K562 (cell line): ENCODE results near the gene NUP43. TPM values are rescaled to one million over a fixed set of nuclear protein-coding genes. Genes with fewer than 3 reads are reported as not detected.

Experiments
- ATAC-seq: fragments of 200-7000 bp; cut with Tn5 transposase; 3 replicates; pipeline ENCODE4 v1.9.1; 2020; ENCODE audit warnings: moderate library complexity
- BruUV-seq: library from RNA; stranded (reverse); fragments of 400-500 nt; replicated peaks from 2 replicates; lab custom pipeline; 2021; lab: Mats Ljungman, UMichigan
- CTCF ChIA-PET: fragments of 300-600 bp; formaldehyde crosslinking; extraction: SDS; loops from one replicate; lab custom pipeline; 2021; ENCODE audit warnings: low intra/inter-chr PET ratio; lab: Yijun Ruan, JAX
- POLR2A ChIA-PET: fragments of 300-600, 350-650 bp; sonication (Branson Sonifier 250); formaldehyde crosslinking; extraction: SDS; loops from one replicate; lab custom pipeline; 2021; ENCODE audit warnings: antibody characterized with exemption, inconsistent platforms; lab: Yijun Ruan, JAX
- DNase-seq, 4 experiments: peaks; one replicate each; pipeline versions ENCODE4 v3.0.0 to v3.0.0-alpha.2; 2011 to 2018; ENCODE audit warnings: low spot score in 3 of 4, mixed read lengths in 3 of 4; ENCODE audit errors: extremely low read depth in 1 of 4
- FAIRE-seq: peaks from 2 replicates; lab custom pipeline; 2011; peaks lifted over from hg19 to GRCh38; lab: Jason Lieb, UNC
- H2AFZ ChIP-seq: 2 replicates; pipeline ENCODE4 v1.6.0; 2011; ENCODE audit warnings: low read depth, low read length, control low read depth, inconsistent platforms
- H3K27ac ChIP-seq: fragments of 200-600 bp; 3 replicates; pipeline ENCODE4 v1.8.0; 2011; ENCODE audit warnings: low read depth, mild to moderate bottlenecking, control low read depth, inconsistent platforms, low read length, moderate library complexity, mixed read lengths; ENCODE audit errors: extremely low read depth
- H3K27me3 ChIP-seq, 2 experiments: fragments of 300-600 bp in 1 of 2; 2 replicates in 1 of 2; 3 replicates in 1 of 2; pipeline versions ENCODE4 v1.6.0 to v1.8.0; 2011; ENCODE audit warnings: inconsistent platforms in 2 of 2, low read length in 2 of 2, mild to moderate bottlenecking in 1 of 2, mixed read lengths in 1 of 2, moderate library complexity in 1 of 2; ENCODE audit not compliant: control insufficient read depth in 2 of 2, insufficient read depth in 2 of 2
- H3K36me3 ChIP-seq: fragments of 300-600 bp; 3 replicates; pipeline ENCODE4 v1.8.0; 2011; ENCODE audit warnings: mild to moderate bottlenecking, low read length, inconsistent platforms; ENCODE audit not compliant: control insufficient read depth, insufficient read depth
- H3K4me1 ChIP-seq, 2 experiments: fragments of 200-600 bp in 1 of 2; replicated peaks in 1 of 2; 2 replicates in 1 of 2; 3 replicates in 1 of 2; pipeline versions ENCODE4 v1.5.1 to v1.8.0; 2011; ENCODE audit warnings: inconsistent platforms in 2 of 2, low read length in 2 of 2, mild to moderate bottlenecking in 1 of 2, mixed read lengths in 1 of 2, moderate library complexity in 1 of 2; ENCODE audit not compliant: control insufficient read depth in 2 of 2, insufficient read depth in 2 of 2
- H3K4me2 ChIP-seq: 2 replicates; pipeline ENCODE4 v1.6.1; 2011; ENCODE audit warnings: low read length, control low read depth, inconsistent platforms, mixed read lengths; ENCODE audit not compliant: insufficient read depth
- H3K4me3 ChIP-seq: fragments of 200-600 bp; sonication (generic), shearing (Covaris generic); 2 replicates; pipeline ENCODE4 v1.5.1; 2016; ENCODE audit warnings: control low read depth, inconsistent platforms
- H3K79me2 ChIP-seq: fragments of 200-600 bp; 3 replicates; pipeline ENCODE4 v1.8.0; 2011; ENCODE audit warnings: low read length, inconsistent platforms; ENCODE audit not compliant: control insufficient read depth, insufficient read depth
- H3K9ac ChIP-seq, 2 experiments: 2 replicates each; pipeline versions ENCODE4 v1.6.0 to v1.6.1; 2011; ENCODE audit warnings: low read depth in 2 of 2, low read length in 2 of 2, control low read depth in 1 of 2, inconsistent platforms in 1 of 2, mild to moderate bottlenecking in 1 of 2, mixed read lengths in 1 of 2; ENCODE audit not compliant: insufficient read depth in 1 of 2
- H3K9me1 ChIP-seq: one replicate; pipeline ENCODE4 v1.6.0; 2011; ENCODE audit warnings: inconsistent platforms, mild to moderate bottlenecking, low read length, moderate library complexity; ENCODE audit not compliant: control insufficient read depth, insufficient read depth
- H3K9me3 ChIP-seq: replicated peaks from 2 replicates; pipeline ENCODE4 v1.5.1; 2011; ENCODE audit warnings: low read depth, low read length, inconsistent platforms; ENCODE audit not compliant: control insufficient read depth, insufficient read depth
- H4K20me1 ChIP-seq: replicated peaks from 2 replicates; pipeline ENCODE4 v1.6.1; 2011; ENCODE audit warnings: low read length, inconsistent platforms, mixed read lengths; ENCODE audit not compliant: control insufficient read depth, insufficient read depth
- ILF3 ChIP-seq: fragments of 450-650 bp; IDR thresholded peaks from 2 replicates; pipeline ENCODE4 v1.6.1; 2018; ENCODE audit warnings: antibody characterized with exemption, mild to moderate bottlenecking, moderate library complexity, borderline replicate concordance
- JUN ChIP-seq, 2 experiments: sonication (generic) in 1 of 2; formaldehyde crosslinking in 1 of 2; IDR thresholded peaks; 2 replicates each; pipeline versions ENCODE4 v1.6.1 to v1.8.0; 2012 to 2022; ENCODE audit warnings: borderline replicate concordance in 2 of 2, mild to moderate bottlenecking in 2 of 2, improper control_type of control experiment in 1 of 2, low read depth in 1 of 2, low read length in 1 of 2, missing genetic modification reagents in 1 of 2
- MYBL2 ChIP-seq, 2 experiments: fragments of 450-650 bp in 1 of 2; sonication (generic) in 1 of 2; formaldehyde crosslinking in 1 of 2; IDR thresholded peaks; 2 replicates each; pipeline versions ENCODE4 v1.6.1 to v1.8.1; 2017 to 2022; ENCODE audit warnings: borderline replicate concordance in 1 of 2, inconsistent platforms in 1 of 2, low read depth in 1 of 2, mild to moderate bottlenecking in 1 of 2, missing genetic modification reagents in 1 of 2, moderate library complexity in 1 of 2
- MYC ChIP-seq, 2 experiments: fragments of 250-450 bp in 1 of 2; sonication (Bioruptor Pico) in 1 of 2; IDR thresholded peaks; 2 replicates each; pipeline versions ENCODE4 v1.5.1 to v1.6.1; 2012 to 2021; ENCODE audit warnings: low read depth in 2 of 2, borderline replicate concordance in 1 of 2, improper control_type of control experiment in 1 of 2, low read length in 1 of 2, mild to moderate bottlenecking in 1 of 2, moderate library complexity in 1 of 2
- NRF1 ChIP-seq, 2 experiments: fragments of 450-650 bp; IDR thresholded peaks in 1 of 2; conservative IDR thresholded peaks in 1 of 2; 2 replicates each; pipeline ENCODE4 v1.6.1; 2014; ENCODE audit warnings: mild to moderate bottlenecking in 2 of 2
- RBBP5 ChIP-seq: fragments of 200-600 bp; sonication (generic); IDR thresholded peaks from 2 replicates; pipeline ENCODE4 v1.6.1; 2012; ENCODE audit warnings: borderline replicate concordance, mild to moderate bottlenecking, low read length, control low read depth, inconsistent platforms; ENCODE audit not compliant: insufficient read depth, poor library complexity, severe bottlenecking
- SRSF7 ChIP-seq: fragments of 200-400 bp; formaldehyde crosslinking; optimal IDR thresholded peaks from 2 replicates; pipeline ENCODE3; 2017; ENCODE audit warnings: mild to moderate bottlenecking, low read depth, low read length
- TBL1XR1 ChIP-seq, 2 experiments: IDR thresholded peaks; 2 replicates each; pipeline ENCODE4 v1.6.1; 2012; ENCODE audit warnings: improper control_type of control experiment in 2 of 2, low read length in 2 of 2, mild to moderate bottlenecking in 1 of 2
- WGBS: fragments of 100-300 bp; shearing (Covaris generic); methylation state at CpG from one replicate; pipeline ENCODE4 v1.1.6; 2016; ENCODE audit warnings: low coverage, mixed read lengths; ENCODE audit not compliant: insufficient coverage; ENCODE audit errors: missing lambda C conversion rate; 5-methylcytosine and 5-hydroxymethylcytosine counted together
- in situ Hi-C: fragments of 300-500 bp; cut with MboI; formaldehyde crosslinking; loops from 4 replicates; pipeline ENCODE4 v1.15.0; 2018; ENCODE audit warnings: inconsistent platforms, mixed read lengths
- intact Hi-C: fragments of 100-400 bp; cut with micrococcal nuclease; formaldehyde crosslinking; loops from 2 replicates; pipeline ENCODE4 v1.14.2; 2022
- polyA plus RNA-seq, 8 experiments: library from polyadenylated mRNA; depleted of rRNA in 4 of 8; stranded (reverse) in 5 of 8; unstranded in 3 of 8; fragments of >200 nt; fragmentation: Nextera tagmentation in 2 of 8; fragmentation: Illumina TruSeq in 1 of 8; extraction: Ambion mirVana in 2 of 8; extraction: Trizol in 1 of 8; gene quantifications; 2 replicates each; pipeline versions ENCODE4 v1.2.1 to v1.2.3, GENCODE V29; 2011 to 2014; ENCODE audit warnings: inconsistent platforms in 1 of 8, missing spikeins in 1 of 8
- total RNA-seq, 7 experiments: library from RNA; depleted of rRNA in 6 of 7; stranded (reverse); fragments of >200 nt in 6 of 7; fragmentation: Illumina TruSeq in 2 of 7; extraction: Trizol in 2 of 7; gene quantifications; 2 replicates each; pipeline versions ENCODE4 v1.2.1 to v1.2.3, GENCODE V29; 2011 to 2021; ENCODE audit warnings: low replicate concordance in 1 of 7
- TF ChIP-seq, protein P1 (sequence below), 3 experiments: fragments of 200-800 bp in 1 of 3; fragments of 250-450 bp in 1 of 3; fragments of 450-650 bp in 1 of 3; sonication (Bioruptor Pico) in 1 of 3; sonication (Bioruptor generic) in 1 of 3; formaldehyde crosslinking in 1 of 3; IDR thresholded peaks; 2 replicates each; pipeline versions ENCODE4 v1.6.1 to v1.8.0; 2016 to 2022; ENCODE audit warnings: mild to moderate bottlenecking in 2 of 3, missing genetic modification characterization in 2 of 3, missing compliant biosample characterization in 1 of 3, moderate library complexity in 1 of 3
- TF ChIP-seq, protein P2 (sequence below): fragments of 250-450 bp; sonication (Bioruptor Pico); IDR thresholded peaks from 2 replicates; pipeline ENCODE4 v1.4.0; 2020; ENCODE audit warnings: mild to moderate bottlenecking, moderate library complexity, borderline replicate concordance

NUP43 gene
- total and polyA plus RNA-seq, 9 of the 15 experiments (the other 6 are each of a cell fraction or from before 2014, with no cell fraction given): 28.9 to 136 (median 67.4) TPM

DNA sequence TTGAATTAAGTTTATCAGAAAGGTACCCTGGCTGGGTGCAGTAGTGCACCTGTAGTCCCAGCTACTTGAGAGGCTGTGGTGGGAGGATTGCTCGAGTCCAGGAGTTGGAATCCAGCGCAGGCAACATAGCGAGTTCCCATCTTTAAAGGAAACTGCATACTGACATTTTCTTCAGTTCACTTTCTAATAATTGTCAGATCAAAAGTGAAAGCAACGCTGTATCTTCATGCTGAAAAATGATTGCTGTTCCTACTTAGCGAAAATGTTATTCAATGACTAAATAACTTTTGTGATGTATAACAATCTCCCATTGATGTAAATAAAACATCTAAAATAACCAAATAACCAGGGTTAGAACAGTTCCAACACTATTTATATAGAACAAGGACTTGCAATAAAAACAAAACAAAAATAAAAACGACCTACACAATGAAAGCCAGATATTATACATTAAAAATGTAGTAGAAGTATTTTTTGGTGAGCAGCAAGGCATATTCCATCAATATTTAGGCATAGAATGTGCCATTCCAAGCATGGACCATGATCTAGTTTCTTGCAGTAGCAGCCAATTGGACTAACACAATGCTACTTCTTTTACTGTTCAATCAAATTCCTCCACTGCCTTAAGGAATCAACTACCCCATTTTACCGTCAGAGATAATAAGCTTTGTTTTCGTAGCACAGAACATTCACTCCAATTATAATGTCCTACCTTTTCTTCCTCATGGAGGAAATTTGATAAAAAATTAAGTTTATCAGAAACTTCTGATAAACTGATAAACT is 30.0 kb downstream of the NUP43 start:
- in situ Hi-C loops (no loop called here), intact Hi-C loops (loop anchor here (5.0 kb wide), 4 partner anchors 36 to 169 kb away; partner anchors contain the start of genes GINM1, KATNA1 and PPIL4)
- H3K79me2 ChIP-seq: peaks cover 73% of the 10 kb centered on the region
- ATAC-seq: no peak
- no peak for FAIRE-seq
- H3K9ac ChIP-seq: peak overlapping the region; percentile 67 to 99
- 15% methylated on average over 8 of the region's 8 CpGs for WGBS
- H3K4me2 ChIP-seq: peak overlapping the region; percentile 87
- H3K27ac ChIP-seq: peak overlapping the region; percentile 98; the same call in 2 of the 3 replicates
- peak overlapping the region; percentile 98 for H3K4me3 ChIP-seq
- H4K20me1 ChIP-seq: peaks cover 11% of the 10 kb centered on the region; the same call in 1 of the 2 replicates
- TSS peak; percentile 44 for BruUV-seq
- POLR2A ChIA-PET: interaction anchor here (0.7 to 3.2 kb wide), 7 partner anchors 14 to 171 kb away, joined by 3 to 14 read pairs (median 11); partner anchors contain the start of genes NUP43 and PCMT1
- peak in 1 of 4 experiments; percentile 38 for DNase-seq
- CTCF ChIA-PET: no interaction called here
- no peaks in the 10 kb centered on the region for H3K9me3 ChIP-seq
- H3K36me3 ChIP-seq: peaks cover 35% of the 10 kb centered on the region
- no peak overlapping the region for H2AFZ ChIP-seq
- no peaks in the 10 kb centered on the region for H3K27me3 ChIP-seq
- H3K4me1 ChIP-seq: peaks cover 10 to 21% of the 10 kb centered on the region in 2 experiments; a peak in 4 of 5 replicates
- no peaks in the 10 kb centered on the region for H3K9me1 ChIP-seq
- TF ChIP-seq MYBL2 (IDR thresholded peaks at IDR 0.05; ENCODE audit: low read depth) (no peak), MYBL2 (CRISPR knock-in tag; IDR thresholded peaks at IDR 0.05; ENCODE audit: borderline replicate concordance) (no peak), SRSF7 (no peak), RBBP5 (peak; percentile 42), MYC (IDR thresholded peaks at IDR 0.05; ENCODE audit: low read depth, low read length) (0 out of 2 replicates have a peak, but pooled peaks have one; percentile 5), MYC (CRISPR knock-in tag; IDR thresholded peaks at IDR 0.05; ENCODE audit: borderline replicate concordance, low read depth) (no peak), NRF1 (conservative IDR thresholded peaks at IDR 0.05 in 1 of 2, IDR thresholded peaks at IDR 0.05 in 1 of 2) (0 out of 4 replicates have a peak, but pooled peaks of 1 of the 2 experiments have one; percentile 16), TBL1XR1 (IDR thresholded peaks at IDR 0.05; ENCODE audit: low read length in 2 of 2) (no peak), JUN (IDR thresholded peaks at IDR 0.05; ENCODE audit: borderline replicate concordance, low read depth, low read length) (no peak), JUN (CRISPR knock-in tag; IDR thresholded peaks at IDR 0.05; ENCODE audit: borderline replicate concordance) (no peak), ILF3 (no peak)
- TF ChIP-seq, protein P1, sequence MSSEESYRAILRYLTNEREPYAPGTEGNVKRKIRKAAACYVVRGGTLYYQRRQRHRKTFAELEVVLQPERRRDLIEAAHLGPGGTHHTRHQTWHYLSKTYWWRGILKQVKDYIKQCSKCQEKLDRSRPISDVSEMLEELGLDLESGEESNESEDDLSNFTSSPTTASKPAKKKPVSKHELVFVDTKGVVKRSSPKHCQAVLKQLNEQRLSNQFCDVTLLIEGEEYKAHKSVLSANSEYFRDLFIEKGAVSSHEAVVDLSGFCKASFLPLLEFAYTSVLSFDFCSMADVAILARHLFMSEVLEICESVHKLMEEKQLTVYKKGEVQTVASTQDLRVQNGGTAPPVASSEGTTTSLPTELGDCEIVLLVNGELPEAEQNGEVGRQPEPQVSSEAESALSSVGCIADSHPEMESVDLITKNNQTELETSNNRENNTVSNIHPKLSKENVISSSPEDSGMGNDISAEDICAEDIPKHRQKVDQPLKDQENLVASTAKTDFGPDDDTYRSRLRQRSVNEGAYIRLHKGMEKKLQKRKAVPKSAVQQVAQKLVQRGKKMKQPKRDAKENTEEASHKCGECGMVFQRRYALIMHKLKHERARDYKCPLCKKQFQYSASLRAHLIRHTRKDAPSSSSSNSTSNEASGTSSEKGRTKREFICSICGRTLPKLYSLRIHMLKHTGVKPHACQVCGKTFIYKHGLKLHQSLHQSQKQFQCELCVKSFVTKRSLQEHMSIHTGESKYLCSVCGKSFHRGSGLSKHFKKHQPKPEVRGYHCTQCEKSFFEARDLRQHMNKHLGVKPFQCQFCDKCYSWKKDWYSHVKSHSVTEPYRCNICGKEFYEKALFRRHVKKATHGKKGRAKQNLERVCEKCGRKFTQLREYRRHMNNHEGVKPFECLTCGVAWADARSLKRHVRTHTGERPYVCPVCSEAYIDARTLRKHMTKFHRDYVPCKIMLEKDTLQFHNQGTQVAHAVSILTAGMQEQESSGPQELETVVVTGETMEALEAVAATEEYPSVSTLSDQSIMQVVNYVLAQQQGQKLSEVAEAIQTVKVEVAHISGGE (CRISPR knock-in tag; IDR thresholded peaks at IDR 0.05): no peak
- TF ChIP-seq, protein P2, sequence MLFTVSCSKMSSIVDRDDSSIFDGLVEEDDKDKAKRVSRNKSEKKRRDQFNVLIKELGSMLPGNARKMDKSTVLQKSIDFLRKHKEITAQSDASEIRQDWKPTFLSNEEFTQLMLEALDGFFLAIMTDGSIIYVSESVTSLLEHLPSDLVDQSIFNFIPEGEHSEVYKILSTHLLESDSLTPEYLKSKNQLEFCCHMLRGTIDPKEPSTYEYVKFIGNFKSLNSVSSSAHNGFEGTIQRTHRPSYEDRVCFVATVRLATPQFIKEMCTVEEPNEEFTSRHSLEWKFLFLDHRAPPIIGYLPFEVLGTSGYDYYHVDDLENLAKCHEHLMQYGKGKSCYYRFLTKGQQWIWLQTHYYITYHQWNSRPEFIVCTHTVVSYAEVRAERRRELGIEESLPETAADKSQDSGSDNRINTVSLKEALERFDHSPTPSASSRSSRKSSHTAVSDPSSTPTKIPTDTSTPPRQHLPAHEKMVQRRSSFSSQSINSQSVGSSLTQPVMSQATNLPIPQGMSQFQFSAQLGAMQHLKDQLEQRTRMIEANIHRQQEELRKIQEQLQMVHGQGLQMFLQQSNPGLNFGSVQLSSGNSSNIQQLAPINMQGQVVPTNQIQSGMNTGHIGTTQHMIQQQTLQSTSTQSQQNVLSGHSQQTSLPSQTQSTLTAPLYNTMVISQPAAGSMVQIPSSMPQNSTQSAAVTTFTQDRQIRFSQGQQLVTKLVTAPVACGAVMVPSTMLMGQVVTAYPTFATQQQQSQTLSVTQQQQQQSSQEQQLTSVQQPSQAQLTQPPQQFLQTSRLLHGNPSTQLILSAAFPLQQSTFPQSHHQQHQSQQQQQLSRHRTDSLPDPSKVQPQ (CRISPR knock-in tag): no peak
